Hematopoietic multipotent progenitor cell (in vitro differentiated cells): ENCODE data around the gene PACSIN1. TPM values are rescaled to one million over a fixed set of nuclear protein-coding genes. Genes with fewer than 3 reads are reported as not detected.

ENCODE experiments used
- DNase-seq, 3 donors: peaks; one replicate each; pipeline ENCODE4 v3.0.0-alpha.2; 2011 to 2015; ENCODE audit warnings: low read depth in 2 of 3, low spot score in 2 of 3
- total RNA-seq: library from RNA; depleted of rRNA; stranded (reverse); fragments of >200 nt; gene quantifications from one replicate; pipeline ENCODE4 v1.2.3, GENCODE V29; 2012

The PACSIN1 gene
- total RNA-seq, 1 donor, result 1.6 TPM

DNA sequence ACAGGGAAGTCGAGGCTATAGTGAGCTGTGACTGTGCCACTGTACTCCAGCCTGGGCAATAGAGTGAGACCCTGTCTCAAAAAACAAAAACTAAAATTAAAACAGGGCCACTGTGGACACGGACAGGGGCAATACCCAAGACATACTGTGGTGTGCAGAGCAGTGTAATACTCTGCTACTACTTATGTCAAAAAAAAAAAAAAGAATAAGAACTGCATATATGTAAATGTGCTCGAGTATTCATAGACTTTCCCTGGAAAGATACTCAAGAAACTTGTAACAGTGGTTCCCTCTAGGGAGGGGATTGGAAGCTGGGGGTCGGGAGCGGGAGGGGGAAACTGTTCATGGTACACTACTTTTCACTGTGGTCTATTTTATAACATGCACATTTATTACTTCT lies 74.3 kb downstream of the PACSIN1 start:
- DNase-seq, result no peak

DNA sequence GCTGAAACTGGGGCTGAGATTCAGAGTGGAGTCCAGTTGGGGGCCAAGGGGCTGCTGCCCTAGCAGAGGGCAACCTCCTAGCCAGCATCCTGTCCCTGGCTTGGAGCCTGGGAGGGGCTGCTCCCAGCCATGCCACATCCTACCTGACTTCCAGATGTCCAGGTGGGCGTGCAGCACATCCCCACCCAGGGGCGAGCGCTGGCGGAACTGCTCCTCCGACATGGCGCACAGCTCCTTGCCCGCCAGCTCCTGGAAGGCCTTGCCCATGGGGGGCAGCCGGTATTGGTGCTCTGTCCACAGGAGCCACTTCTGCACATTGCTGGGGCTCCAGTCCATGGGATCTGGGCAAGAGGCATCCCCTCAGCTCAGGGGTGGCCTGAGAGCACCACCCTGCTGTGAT lies 75.0 kb downstream of the PACSIN1 start:
- DNase-seq, result no peak

- DNase-seq, result no peak
Measured at GRCh38 chr6:34543421-34543820, 77.5 kb downstream of the PACSIN1 start.

- DNase-seq, result no peak
Measured at GRCh38 chr6:34544052-34544604, 78.3 kb downstream of the PACSIN1 start.

DNA sequence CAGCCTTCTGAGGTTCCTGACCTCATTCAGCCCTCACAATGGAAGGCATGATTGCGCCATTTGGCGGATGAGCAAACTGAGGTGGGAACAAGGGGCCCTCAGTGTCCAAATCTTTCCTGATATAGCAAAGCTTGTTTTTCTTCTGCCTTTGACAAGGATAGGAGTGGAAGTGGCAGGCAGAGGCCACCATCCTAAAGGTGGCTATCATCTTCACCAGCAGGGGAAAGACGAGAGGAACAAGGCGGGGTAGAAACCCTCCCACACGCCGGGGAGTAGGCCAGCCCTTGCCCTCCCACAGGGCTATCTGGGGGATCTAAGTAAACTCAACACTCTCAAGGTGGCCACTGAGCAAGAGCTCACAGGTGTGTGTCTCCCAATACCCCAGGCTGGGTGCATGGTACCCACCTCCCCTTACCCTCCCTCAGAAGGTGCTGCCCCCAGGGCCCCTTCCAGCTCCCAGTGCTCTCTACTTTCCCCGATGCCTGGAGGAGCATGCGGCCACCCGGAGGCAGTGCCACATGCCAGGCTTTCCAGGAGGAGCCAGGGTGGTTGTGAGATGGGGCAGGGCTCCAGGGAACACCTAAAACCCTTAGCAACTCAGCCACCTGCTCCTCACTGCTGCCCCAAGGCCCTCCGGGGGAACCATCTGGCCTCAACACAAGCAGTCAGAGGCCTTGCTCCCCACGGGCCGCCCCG lies 79.0 kb downstream of the PACSIN1 start:
- no peak for DNase-seq

GRCh38 chr6:34546551-34547321 lies 80.9 kb downstream of the PACSIN1 start:
- peak in 2 of 3 donors; percentile 24 to 58 for DNase-seq

DNA sequence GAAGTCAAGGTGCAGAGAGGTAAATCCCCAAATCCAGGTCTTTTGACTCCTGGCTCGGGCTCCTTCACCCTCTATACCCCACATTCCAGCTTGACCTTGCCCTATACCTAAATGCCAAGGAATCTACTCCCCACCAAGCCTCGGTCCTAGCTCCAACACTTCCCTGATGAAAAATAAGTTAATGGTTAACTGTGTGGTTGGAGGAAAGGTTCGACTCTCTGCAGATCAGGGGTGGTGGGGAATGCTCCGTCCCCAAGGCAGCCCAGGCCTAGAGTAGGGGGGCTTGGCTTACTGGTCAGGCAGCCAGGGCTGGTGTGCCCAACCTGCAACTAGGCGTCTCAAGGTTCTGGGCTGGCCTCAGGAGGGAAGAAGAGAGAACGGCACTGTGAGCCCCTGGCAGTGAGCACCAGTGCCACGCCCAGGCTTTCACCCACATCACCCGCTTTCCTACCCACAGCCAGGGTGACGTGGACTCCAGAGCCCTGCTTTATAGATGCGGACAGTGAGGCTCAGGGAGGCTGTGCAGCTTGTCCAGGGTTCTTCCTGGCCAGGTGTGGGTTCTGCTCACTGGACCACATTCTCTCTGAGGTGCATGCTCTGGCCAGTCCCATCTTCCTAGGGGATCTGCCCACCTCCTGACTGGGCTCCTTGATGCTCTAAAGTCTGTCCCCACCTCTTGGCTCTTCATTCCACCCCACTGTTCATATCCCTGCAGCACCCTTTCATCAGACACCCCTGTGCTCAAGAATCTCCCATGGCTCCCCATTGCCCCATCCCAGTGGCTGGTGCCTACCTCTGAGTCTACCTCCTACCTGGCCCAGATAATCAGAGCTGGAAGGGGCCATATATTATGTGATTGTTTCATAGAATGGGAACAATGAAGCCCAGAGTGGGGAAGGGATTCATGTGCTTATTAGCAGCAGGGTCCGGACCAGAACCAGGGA lies 82.1 kb downstream of the PACSIN1 start:
- DNase-seq, result no peak

DNA sequence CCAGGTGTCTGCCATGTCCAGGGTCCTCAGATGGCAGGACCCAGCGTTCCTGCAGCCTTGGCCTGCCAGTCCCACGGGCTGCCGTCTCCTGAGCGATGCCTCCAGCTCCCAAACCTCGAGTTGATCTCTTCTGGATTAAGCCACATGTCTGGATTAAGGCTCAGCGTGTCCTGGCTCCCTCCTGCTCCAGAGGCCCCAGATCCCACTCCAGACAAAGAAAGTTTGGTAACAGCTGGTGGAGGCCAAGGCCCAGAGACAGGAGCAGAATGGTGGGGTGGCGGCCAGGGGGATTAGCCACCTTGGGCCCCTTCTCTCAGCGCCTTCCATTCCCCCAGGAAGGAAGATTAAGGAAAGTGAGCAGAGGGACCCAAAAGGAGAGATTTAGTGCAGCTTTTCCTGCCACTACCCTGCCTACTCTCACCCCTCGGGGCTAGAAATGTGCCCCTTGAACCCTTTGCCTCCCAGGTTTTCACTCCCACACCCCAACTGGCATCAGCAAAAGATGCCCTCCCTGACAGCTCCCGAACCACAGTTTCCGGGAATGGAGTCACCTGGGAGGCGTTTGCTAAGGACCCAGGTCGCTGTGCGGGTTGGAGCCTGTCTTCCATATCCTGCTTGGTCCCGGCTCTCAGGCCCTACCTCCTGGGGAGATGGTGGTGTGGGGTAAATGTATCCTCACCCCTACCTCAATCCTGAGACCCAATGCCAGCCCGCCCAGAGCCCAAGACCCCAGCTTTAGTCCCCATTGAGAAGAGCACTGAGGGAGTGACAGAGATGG lies 83.3 kb downstream of the PACSIN1 start:
- DNase-seq, result no peak

GRCh38 chr6:34549804-34550202 lies 83.9 kb downstream of the PACSIN1 start:
- no peak for DNase-seq

DNA sequence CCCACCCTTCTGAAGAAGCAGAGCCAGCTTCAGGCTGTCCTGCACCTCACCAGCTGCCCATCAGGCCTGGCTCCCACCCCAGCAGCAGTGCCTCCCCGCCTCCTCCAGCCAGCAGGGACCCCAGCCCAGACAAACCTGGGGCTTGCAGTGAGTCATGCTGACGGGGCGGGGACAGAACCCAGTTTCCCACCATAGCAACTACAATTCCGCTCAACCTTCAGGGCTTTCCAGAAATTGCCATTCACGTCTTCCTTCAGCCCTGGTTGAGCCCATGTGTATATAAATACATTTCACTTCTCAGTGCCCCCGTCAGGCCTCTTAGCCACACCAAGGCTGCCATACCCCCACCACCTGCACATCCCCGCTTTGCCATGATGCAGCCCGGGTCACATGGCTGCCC lies 85.8 kb downstream of the PACSIN1 start:
- no peak for DNase-seq

GRCh38 chr6:34552620-34553019 lies 86.7 kb downstream of the PACSIN1 start:
- DNase-seq, result no peak

- no peak for DNase-seq
Measured at GRCh38 chr6:34553146-34553545, 87.3 kb downstream of the PACSIN1 start.

DNA sequence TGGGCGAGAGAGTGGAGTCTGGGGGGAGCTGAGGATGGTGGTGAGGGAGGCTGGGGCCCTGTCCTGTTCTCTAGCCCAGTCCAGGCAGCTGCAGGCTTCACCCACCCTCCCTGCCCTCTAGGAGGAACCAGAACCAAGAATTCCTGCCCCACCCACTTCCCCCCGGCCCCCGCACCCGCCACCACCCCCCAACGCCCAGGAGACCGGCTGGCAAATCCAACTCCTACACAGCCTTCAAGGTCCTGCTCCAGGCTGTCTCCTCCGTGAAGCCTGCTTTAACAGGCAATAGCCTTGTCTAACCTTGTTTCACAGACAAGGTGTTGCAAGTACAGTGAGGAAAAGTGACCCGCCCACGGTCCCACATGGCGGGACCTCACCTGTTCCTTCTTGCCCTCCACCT lies 87.9 kb downstream of the PACSIN1 start:
- DNase-seq, result no peak

GRCh38 chr6:34554291-34555006 lies 88.6 kb downstream of the PACSIN1 start:
- DNase-seq, result no peak

DNA sequence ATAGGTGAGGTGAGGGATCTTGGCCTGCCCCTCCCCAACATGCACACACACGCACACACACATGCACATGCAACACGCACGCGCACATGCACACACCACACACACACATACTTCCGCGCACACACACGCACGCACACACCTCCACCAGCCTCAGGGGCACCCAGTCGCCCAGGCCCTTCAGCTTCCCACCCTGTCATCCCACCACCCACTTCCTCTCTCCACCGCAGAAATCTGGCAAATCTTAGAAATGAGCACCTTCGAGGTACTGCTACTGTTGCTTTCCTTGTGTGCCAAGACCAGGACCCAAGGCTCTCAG lies 89.1 kb downstream of the PACSIN1 start:
- DNase-seq, result no peak

GRCh38 chr6:34555328-34555727 lies 89.5 kb downstream of the PACSIN1 start:
- no peak for DNase-seq

GRCh38 chr6:34556031-34556471 lies 90.2 kb downstream of the PACSIN1 start, which contains the start of gene SPDEF:
Gene SPDEF, minus strand, starts transcription at chr6:34556329. Its CDS starts 11,874 bp downstream, at chr6:34544455.
- DNase-seq, result no peak

- no peak for DNase-seq
Measured at GRCh38 chr6:34556493-34556892, 90.6 kb downstream of the PACSIN1 start.

GRCh38 chr6:34557228-34557627 lies 91.4 kb downstream of the PACSIN1 start:
- DNase-seq, result no peak
